ENCODE data around the gene PCSK6.

PCSK6 gene

GRCh38 chr15:101489599-101490407, at the start of gene PCSK6:
PCSK6 (minus strand) TSS chr15:101489707; CDS start chr15:101489670, 37 bp downstream.
- DNase-seq = no peak

GRCh38 chr15:101538996-101539395, 49.5 kb upstream of the PCSK6 start:
- no peak for DNase-seq

GRCh38 chr15:101538177-101538576, 48.7 kb upstream of the PCSK6 start:
- DNase-seq = no peak

GRCh38 chr15:101537483-101538080, 48.1 kb upstream of the PCSK6 start:
- DNase-seq = no peak

GRCh38 chr15:101536875-101537405, 47.4 kb upstream of the PCSK6 start:
- no peak for DNase-seq

- no peak for DNase-seq
These were observed 46.8 kb upstream of the PCSK6 start for GRCh38 chr15:101536166-101536874.

- no peak for DNase-seq
These were observed 45.8 kb upstream of the PCSK6 start for GRCh38 chr15:101535170-101535902.

- DNase-seq = no peak
These were observed 45.0 kb upstream of the PCSK6 start for GRCh38 chr15:101534376-101534970.

- DNase-seq = no peak
These were observed 44.0 kb upstream of the PCSK6 start for GRCh38 chr15:101533371-101534140.

GRCh38 chr15:101532865-101533264, 43.4 kb upstream of the PCSK6 start:
- DNase-seq = no peak

GRCh38 chr15:101531170-101531569, 41.7 kb upstream of the PCSK6 start:
- no peak for DNase-seq

- no peak for DNase-seq
These were observed 40.9 kb upstream of the PCSK6 start for GRCh38 chr15:101530224-101530958.

GRCh38 chr15:101528917-101529299, 39.4 kb upstream of the PCSK6 start:
- no peak for DNase-seq

GRCh38 chr15:101528108-101528916, 38.8 kb upstream of the PCSK6 start:
- no peak for DNase-seq

GRCh38 chr15:101526890-101527289, 37.4 kb upstream of the PCSK6 start:
- DNase-seq = no peak

GRCh38 chr15:101526442-101526841, 36.9 kb upstream of the PCSK6 start:
- no peak for DNase-seq

- no peak for DNase-seq
These were observed 36.5 kb upstream of the PCSK6 start for GRCh38 chr15:101526021-101526420.

- DNase-seq = no peak
These were observed 35.7 kb upstream of the PCSK6 start for GRCh38 chr15:101525087-101525669.

GRCh38 chr15:101523560-101523940, 34.0 kb upstream of the PCSK6 start:
- no peak for DNase-seq
